NCI-H146 treated with DMSO at 0.1 percent for 48 hours (cell line): ENCODE measurements around the gene GRID1.

ENCODE experiments used
- DNase-seq: peaks from one replicate; lab custom pipeline; 2025; ENCODE audit not compliant: unreplicated experiment; lab: John Stamatoyannopoulos, UW

GRID1 gene

DNA sequence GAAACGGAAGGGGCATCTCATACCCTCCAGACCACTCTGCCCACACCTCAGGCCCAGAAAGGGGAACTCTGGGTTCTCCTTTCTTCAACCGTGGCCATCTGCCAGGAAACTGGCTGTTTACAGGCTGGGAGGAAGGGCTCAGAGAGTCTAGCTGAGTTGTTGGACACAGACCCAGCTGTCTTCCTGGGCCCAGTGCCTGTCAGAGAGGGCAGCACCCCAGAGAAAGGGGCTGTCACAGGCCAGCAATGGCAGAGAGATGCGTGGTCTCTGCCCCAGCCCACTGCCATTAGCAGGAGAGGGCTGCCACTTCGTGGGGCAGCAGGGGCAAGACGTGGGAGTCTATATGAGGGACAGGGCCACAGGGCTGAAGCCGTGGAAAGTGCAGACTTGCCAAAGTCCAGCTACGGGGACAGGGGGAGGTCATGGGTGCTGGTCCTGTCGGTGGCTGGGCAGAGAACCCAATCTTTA is 11.0 kb downstream of the GRID1 start:
- DNase-seq: no peak

DNA sequence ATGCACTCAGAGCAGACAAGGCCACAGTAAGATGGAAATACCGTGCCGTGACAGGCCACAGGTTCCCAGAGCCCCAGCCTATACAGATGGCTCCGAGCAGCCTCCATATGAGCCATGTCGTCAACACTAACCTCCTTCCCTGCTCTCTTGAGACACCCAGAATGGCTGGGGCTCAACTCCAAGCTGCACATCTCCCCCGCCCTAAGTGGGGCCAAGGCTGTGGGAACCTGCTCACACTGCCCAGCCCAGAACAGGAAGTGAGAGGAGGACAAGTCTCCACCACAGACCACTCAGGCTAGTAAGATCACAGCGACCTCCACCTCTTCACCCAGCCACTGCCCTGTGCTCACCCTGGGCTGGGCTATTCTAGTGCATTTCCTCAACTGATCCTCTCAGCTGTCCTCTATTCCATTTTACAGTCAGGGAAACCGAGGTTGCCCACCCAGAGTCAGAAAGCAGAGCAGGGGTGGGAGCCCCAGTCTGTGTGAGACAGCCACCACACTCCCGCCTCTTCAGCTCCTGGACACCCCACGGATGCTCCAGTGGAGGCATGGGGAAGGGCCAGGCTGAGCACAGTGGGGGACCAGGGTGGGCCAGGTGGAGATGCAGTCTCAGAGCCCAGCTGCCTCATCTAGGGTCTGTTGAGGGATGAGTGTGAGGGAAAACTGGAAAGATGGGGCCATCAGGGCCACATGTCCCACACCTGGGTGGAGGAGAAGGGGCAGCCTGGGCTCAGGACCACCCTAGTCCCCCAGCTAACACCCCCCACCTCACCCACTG is 11.6 kb downstream of the GRID1 start:
- DNase-seq: no peak

DNA sequence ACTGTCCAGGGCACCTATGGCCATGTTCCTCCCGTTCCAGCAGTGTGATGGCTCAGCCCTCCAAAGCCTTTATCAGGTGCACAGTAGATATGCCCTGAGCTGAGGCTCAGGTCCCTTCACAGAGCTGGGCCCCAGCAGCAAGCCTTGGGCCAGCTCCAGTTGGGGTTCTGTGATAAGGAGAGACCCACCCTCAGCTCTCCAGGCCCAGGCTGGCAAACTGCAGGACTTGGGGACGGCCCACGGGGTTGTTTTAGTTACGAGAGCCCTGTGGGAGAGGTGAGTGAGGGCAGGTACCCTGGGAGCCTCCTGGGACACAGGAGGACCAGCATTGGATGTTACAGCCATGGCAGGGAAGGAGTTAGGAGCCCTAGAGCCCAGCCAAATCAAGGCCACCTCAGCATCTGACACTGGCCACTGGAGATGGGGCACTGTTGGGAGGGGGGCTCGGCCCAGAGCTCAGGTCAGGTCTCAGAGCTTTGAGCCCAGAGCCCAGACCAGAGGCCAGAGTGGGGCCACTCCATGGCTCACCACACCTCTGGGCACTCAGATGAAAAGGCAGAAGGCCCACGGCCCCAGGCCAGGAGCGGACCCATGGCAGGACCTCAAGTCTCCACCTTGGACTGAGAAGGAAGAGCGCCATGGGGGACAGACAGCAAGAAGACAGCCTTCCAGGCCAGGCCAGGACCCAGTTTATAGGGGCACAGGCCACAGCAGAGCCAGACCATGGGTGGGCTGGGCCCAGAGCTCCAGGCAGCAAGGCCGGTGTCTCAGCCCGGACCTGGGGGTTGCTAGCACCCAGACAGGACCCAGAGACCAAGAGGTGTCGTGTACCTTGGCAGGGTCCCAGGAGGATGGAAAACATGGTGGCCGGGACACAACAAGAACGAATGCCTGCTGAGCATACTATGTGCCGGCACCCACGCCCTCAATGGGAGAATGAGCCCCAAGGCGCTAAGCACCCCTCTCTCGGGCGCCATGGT is 12.8 kb downstream of the GRID1 start:
- DNase-seq: no peak

DNA sequence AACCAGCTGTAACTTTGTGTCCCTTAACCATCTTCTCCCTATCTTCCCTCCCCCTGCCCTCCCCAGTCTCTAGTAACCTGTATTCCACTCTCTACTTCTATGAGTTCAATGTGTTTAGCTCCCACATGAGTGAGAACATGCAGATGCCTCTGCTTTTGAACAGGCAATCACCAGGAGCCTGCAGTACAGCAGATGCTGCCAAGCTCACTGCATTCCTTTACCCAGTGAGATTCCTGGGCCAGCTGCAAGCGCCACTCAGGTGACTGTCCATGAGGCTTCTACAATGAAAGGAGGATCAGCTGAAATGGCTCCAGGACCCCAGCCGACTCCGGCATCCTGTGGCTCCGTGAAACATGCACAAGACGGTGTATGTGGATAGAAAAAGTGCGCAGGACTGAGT is 15.7 kb downstream of the GRID1 start:
- no peak for DNase-seq

DNA sequence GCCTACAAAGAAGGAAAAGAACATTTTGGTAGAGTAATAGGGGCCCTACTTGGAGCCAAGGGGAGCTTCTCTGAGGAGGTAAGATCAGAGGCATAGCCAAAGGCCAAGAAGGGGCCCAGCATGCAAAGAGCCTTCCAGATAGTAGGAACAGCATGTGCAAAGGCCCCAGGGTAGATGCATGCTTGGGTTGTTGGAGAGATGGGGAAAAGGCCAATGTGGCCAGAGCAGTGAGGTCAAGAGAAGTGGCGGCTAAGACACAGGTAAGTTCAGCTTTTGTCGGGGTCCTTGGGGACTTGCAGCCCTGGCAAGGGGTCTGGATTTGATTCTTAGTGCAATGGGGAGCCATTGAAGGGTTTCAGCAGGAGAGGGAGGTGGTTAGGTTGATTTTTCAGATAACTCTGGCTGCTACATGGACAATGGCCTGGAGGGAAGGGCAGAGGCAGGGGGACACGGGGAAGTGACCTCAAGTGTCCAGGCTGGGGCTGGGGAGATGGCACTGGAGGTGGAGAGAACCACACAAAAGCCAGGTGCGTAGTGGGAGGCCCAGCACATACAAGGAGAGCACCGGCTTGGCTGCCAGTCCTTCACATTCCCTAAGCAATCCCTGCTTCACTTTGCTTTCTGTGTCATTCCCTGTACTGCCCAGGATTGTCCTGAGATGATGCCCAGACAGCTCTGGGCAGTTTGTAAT is 16.5 kb downstream of the GRID1 start:
- DNase-seq: no peak

DNA sequence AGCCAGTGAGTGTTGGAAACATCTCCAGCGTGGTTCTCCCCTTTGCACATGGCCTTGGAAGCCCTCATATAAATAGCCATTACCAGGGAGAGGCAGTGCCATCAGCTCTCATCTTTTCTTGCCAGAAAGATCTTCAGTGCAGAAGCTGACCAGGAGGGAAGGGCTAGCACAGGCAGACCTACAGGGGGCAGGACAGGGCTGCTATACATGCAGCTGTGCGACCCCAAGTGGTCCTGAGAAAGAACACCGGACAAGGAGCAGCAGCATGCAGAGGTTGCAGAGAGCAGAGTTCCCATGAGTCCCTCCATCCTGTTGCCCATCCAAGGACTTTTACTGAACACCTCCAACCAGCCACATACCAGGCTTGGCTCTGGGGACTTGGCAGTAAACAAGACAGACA is 17.1 kb downstream of the GRID1 start:
- no peak for DNase-seq

DNA sequence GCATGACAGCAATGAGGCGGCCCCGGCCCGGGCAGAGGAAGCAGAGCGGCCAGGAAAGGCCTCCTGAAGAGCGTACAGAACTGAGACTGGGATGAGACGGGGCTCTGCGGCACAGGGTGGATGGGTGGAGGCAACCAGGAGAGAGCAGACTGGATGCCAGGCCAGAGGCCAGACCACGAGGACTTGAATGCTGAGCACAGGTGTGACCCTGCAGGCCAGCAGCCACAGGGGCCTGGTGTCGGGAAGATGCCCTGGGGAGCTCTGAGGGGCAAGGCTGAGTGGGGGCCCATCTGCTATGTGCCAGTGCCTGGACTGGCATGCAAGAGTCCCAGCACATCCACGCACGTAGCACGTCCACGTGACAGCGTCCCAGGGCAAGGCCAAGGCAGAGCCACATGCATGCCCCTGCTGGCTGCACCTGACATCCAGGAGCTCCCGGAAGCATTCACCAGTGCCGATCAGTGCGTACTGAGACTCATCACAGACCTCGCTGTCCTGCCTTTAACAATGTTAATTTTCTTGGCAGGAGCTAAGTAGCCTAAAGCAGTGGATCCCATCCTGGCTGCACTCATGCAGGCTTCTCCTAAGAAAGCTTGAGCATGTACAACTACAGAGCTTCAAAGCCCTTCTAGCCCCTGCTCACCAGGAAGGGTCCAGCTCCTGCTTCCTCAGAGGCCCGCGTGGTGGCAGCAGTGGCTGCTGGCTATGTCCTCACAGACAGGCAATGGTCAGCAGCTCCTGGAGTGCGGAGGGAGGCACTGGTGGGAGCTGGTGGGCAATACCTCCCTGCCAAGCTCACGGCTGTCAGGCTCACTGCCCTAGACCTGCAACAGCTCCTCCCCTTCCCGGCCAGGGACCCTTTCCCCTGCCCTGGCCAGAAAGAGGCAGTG is 18.0 kb downstream of the GRID1 start:
- DNase-seq: no peak

DNA sequence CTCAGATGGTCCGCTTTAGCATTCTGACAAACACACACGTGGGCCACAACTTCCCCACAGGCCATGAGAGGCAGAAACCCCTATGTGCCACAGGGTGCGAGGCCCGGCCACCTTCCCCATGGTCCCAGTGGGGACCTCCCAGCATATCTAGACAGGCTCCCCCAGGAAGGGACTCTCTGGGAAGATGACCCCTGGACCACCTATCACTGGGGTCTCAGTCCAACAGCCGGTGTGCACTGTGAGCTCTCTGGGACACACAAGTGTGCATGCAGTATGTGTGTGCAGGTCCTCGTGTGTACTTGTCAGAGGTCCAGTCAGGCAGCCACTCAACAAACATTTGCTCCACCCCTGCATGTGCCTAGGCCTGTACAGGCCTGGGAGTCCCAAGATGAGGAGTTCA is 18.7 kb downstream of the GRID1 start:
- no peak for DNase-seq

DNA sequence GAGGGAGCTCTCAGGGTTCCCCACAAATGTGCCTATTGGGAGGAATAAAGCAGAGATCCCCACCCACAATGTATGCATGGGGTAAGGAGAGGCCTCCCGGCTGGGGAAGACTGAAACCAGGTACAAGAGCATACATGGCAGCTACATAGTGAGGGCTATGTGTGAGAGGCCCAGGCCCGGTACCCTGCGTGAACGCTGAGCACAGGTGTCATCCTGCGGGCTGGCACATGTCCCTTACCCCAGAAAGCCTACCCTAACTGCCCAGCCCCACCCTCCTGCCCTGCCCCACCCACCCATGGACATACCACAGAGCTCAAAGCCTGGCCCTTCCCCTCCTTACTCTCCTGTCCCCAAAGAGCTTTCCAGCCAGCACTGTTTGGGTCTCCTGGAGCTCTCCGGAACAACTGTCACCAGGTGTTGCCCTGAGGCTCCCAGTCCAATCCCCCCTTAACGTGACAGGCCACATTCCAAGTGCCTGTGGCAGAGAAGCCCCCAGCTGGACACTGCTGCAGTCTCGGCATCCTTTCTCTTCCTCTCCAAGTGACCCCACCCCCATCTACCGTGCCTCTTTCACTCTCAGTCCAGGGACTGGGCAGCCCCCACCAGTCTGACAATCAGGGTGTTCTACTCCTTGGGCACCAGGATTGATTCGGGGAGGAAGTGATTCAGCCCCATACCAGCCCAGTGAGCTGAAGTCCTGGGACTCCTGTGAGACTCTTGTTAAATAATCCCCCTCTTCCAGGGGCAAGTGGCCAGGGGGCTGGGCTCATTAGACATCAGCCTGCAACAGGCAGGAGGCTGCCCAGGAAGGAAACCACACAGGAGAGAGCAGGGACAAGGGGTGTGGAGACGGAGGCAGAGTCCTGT is 19.6 kb downstream of the GRID1 start:
- no peak for DNase-seq

DNA sequence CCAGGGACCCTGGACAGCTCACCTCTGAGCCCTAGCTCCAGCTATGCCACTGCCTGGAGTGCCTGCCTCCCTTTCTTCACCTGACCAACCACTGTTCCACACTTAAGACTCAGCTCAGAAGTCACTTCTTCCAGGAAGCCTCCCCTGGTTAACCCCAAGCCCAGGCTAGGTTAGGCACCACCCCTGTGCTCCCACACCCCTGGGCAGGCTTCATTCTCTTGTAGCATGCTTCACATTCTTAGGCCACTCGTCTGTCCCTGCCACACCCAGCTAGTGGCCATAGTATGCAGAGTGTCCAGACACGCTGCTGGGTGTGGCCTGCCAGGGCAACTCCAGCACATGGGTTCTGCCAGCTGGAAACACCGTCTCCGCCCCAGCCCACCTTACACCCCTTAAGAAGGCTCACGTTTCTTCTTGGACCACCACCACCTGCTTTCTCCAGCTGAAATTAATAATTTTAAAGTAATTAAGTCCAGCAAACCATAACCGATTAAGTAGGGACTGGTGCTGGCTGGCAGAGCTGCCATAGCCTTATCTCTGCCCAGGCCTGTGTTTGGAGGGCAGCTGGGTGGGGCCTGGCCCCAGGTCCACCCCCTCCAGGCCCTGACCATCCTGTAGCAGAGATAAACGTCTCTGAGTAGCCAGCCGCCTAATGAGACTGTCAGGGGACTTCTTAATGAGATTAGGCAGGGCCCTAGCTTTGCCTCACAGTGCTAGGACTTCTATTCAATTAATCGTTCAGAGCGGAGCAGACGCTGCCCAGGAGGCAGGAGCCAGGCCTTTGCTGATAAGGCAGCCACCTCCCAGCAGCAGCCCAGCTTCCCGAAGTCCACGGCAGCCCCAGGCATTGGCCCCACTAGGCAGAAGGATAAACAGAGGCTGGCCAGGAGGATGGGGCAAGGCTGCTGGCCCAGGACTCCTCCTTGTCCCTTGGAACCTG is 20.5 kb downstream of the GRID1 start:
- no peak for DNase-seq

DNA sequence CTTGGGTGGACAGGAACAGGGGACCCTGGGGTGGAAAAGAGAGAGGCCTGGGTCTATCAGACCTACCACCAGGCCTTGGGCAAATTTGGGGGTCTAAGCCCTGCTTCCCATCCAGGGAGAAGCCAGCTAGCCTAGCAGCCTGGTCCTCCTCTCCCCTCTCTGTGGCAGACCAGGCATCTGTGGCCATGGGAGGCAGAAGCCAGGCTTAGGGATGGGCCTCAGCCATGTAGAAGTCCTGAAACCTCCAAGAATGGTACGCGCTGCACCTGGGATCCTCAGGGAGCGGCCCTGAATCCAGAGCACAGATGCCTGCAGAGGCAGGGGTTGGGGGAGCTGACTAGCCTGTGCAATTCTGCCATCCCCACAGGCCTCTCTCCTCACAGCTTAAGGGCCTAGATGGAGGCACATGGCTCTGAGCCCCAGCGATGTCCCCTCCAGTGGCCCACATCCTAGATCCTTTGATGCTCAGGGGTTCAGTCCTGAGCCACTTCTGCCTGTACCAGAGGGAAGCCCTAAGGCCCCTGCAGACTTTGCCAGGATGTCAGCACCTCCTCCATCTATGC is 21.2 kb downstream of the GRID1 start:
- no peak for DNase-seq

DNA sequence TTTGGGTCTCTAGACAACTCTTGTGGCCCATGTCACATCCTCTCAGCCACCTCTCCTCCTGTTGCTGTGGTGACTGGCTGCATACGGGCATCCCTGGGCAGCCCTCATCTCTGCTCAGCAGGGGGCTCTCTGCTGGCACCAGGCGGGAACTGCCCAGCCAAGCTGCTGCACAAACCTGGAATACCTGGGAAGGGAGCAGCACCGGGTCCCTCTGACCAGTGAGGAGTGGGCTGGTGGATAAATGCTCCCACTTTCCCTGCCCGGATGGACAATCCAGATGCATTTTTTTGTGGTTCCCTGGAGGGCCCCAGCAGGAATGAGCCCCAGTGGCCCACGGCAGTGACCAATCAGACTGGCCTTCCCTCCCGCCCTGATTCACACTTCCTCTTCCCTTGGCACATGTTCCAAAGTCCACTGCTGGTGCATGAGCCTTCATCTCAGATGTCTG is 21.9 kb downstream of the GRID1 start:
- DNase-seq: no peak

DNA sequence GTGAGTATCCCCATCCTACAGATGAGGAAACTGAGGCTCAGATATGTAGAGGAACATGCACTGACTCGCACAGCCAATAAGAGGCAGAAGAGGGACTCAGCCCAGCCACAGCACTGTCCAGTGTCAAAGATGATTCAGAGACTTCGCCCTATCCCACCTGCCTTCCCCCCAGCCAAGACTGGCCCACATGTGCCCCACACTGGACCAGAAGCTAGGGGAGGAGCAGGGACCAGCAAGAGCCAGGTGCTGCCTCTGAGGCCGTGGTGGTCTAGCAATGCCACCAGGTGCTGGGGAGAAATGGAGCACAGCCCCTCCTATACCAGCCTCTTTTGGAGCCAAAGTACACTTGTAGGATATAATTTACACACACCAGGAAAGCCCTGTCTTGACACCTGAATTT is 22.3 kb downstream of the GRID1 start:
- no peak for DNase-seq

DNA sequence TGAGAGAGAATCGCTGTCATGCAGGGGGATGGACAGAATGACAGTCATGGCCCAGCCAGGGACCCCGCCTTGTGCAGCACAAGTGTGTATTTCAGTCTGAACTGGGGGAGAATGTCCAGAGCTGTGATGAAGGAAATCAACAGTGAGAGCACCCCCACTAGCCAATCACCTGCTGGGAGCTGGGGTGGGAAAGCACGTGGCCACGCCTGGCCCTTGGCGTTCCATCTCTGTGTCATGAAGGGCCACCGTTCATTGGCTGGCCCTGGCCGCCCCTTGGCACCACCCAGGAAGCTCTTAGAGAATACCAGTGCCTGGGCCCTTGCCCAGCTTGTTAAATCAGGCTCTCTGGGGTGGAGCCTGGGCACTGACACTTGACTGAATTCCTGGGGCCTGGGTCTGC is 22.8 kb downstream of the GRID1 start:
- no peak for DNase-seq

DNA sequence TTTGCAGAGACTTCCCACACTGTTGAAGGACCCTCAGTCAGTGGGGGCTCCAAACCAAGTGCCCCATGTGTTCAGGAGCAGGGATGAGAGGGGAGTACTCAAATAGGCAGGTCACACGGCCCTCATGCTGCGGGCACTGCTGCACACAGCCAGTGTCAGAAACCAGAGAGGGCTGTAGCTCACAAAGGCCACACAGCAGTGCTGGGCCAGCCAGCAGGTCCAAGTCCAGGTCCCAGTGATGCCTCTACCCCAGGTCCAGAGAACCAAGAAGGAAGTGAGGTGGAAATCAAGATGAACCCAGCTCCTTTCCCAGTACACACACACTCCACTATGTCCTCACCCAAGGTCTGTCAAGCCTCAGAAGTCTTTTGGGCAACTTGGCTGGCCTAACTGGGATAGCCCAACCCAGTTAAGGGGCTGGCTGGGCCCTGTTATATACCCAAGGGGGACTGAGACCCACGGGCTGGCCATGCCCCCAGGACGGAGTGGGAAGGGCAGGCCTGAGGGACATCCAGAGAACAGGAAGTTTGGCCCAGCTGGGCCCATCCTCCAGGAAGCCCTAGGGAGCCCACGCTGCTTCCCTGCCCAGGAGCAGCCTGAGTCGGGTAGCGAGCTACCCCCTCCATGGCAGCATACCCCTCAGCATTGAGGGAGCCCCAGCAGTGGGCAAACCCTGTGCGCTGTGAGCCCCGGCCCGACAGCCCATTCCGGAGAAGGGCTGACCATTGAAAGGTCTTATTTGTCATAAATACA is 24.3 kb downstream of the GRID1 start:
- DNase-seq: no peak

DNA sequence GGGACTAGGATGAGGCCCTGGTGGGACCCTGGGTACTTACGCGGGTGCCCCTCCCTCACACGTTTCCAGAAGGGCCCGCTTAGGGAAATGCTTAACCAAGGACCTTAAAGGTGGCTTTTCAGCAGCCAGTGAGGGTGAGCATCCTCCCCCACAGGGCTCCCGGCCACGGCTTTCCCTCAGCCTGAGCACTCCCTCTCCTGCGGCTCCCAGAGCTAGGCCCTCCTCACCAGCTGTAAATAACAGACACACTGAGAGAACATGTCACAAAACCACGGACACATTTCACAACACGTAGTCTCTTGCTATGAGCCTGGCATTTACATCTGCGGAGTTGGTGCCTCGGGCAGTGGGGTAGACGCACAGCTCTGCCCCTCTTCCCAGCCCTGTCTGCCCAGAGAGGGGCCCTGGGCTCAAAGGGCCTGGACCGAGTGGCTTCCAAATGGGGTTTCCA is 25.2 kb downstream of the GRID1 start:
- no peak for DNase-seq

DNA sequence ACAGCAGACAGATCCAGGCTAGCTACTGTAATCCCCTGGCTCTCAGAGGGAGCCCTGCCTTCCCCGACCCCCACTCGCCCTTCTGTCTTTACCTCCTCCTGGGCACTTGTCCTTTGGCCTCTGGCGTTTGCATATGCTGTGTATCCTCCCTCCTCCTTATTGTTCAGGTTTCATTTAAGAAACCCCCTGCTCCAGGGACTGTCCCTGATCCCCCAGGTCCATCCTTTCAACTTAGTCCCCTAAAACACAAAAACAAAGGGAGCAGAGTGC is 25.7 kb downstream of the GRID1 start:
- no peak for DNase-seq
